ENCODE results near the gene CCDC97. TPM values are rescaled to one million over a fixed set of nuclear protein-coding genes. Genes with fewer than 3 reads are reported as not detected.

The CCDC97 gene
- total RNA-seq, 1 experiment from 2014 or later, result 39.4 TPM

GRCh38 chr19:41367848-41368301 lies 57.9 kb downstream of the CCDC97 start:
- Histone ChIP-seq H3K9ac (ENCODE audit: extremely low read depth, insufficient read length, low read length) (no peak overlapping the region), H2BK12ac (ENCODE audit: insufficient read length, low read depth, low read length) (no peak overlapping the region), H2BK120ac (ENCODE audit: low read depth, low read length, poor library complexity, severe bottlenecking) (no peak overlapping the region), H3T11ph (ENCODE audit: low read length) (no peak overlapping the region), H3K56ac (ENCODE audit: insufficient read length, low read depth, low read length) (no peak overlapping the region), H2AK5ac (ENCODE audit: insufficient read length, low read length) (no peak overlapping the region), H3K4me2 (ENCODE audit: insufficient read depth, insufficient read length, low read length) (no peak overlapping the region), H2AFZ (ENCODE audit: low read length) (no peak overlapping the region), H3K27me3 (ENCODE audit: insufficient read depth, low read length) (no peaks in the 10 kb centered on the region), H3K79me2 (ENCODE audit: insufficient read depth, low read length) (no peaks in the 10 kb centered on the region), H3K18ac (ENCODE audit: insufficient read length, low read depth, low read length) (no peak overlapping the region), H3K14ac (ENCODE audit: insufficient read depth, low read length) (no peak overlapping the region), H4K91ac (ENCODE audit: insufficient read length, low read depth, low read length) (no peak overlapping the region), H2BK15ac (ENCODE audit: low read depth, low read length) (no peak overlapping the region), H3K4me1 (ENCODE audit: insufficient read depth, low read length) (no peaks in the 10 kb centered on the region), H3K23ac (ENCODE audit: insufficient read length, low read depth, low read length) (no peak overlapping the region), H3K4ac (ENCODE audit: low read depth, low read length) (no peak overlapping the region), H2BK20ac (ENCODE audit: low read depth, low read length, poor library complexity, severe bottlenecking) (no peak overlapping the region), H3K79me1 (ENCODE audit: insufficient read depth, low read depth, low read length, poor library complexity, severe bottlenecking) (no peaks in the 10 kb centered on the region), H3K23me2 (ENCODE audit: insufficient read length, low read depth, low read length, poor library complexity, severe bottlenecking) (peaks cover 8% of the 10 kb centered on the region), H4K20me1 (ENCODE audit: control insufficient read depth, insufficient read depth, insufficient read length) (no peaks in the 10 kb centered on the region), H2BK5ac (ENCODE audit: insufficient read length, low read length) (no peak overlapping the region), H3K27ac (ENCODE audit: insufficient read length, low read depth, low read length) (no peak overlapping the region), H4K8ac (replicated peaks; ENCODE audit: insufficient read length, low read depth, low read length) (no peak overlapping the region), H4K5ac (ENCODE audit: insufficient read length, low read depth, low read length) (no peak overlapping the region), H3K9me3 (ENCODE audit: control insufficient read depth, low read depth, low read length) (no peaks in the 10 kb centered on the region)
- H3K27ac Mint-ChIP-seq, result no peak overlapping the region; a peak in 1 of 7 replicates
- H3K9me3 Mint-ChIP-seq, result no peaks in the 10 kb centered on the region
- no CpG with 5 or more reads among the region's 6 CpGs for WGBS (ENCODE audit: extremely low coverage, insufficient read length, low lambda C conversion rate)
- H3K4me1 Mint-ChIP-seq, result peaks cover 2 to 8% of the 10 kb centered on the region in 2 experiments; a peak in 2 of 4 replicates
- no peaks in the 10 kb centered on the region for H3K27me3 Mint-ChIP-seq (ENCODE audit: low read depth)
- H3K4me3 Mint-ChIP-seq, result no peak overlapping the region
- H3K36me3 Mint-ChIP-seq (ENCODE audit: insufficient read depth in 1 of 3, low read depth in 3 of 3), result no peaks in the 10 kb centered on the region; a peak in 1 of 7 replicates
- no peak for DNase-seq
- TF ChIP-seq, protein P1, sequence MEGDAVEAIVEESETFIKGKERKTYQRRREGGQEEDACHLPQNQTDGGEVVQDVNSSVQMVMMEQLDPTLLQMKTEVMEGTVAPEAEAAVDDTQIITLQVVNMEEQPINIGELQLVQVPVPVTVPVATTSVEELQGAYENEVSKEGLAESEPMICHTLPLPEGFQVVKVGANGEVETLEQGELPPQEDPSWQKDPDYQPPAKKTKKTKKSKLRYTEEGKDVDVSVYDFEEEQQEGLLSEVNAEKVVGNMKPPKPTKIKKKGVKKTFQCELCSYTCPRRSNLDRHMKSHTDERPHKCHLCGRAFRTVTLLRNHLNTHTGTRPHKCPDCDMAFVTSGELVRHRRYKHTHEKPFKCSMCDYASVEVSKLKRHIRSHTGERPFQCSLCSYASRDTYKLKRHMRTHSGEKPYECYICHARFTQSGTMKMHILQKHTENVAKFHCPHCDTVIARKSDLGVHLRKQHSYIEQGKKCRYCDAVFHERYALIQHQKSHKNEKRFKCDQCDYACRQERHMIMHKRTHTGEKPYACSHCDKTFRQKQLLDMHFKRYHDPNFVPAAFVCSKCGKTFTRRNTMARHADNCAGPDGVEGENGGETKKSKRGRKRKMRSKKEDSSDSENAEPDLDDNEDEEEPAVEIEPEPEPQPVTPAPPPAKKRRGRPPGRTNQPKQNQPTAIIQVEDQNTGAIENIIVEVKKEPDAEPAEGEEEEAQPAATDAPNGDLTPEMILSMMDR (conservative IDR thresholded peaks at IDR 0.05), result no peak

Data from H9 (cell line).